ENCODE measurements around the gene PRSS23. TPM values are rescaled to one million over a fixed set of nuclear protein-coding genes. Genes with fewer than 3 reads are reported as not detected.

The PRSS23 gene
- total RNA-seq, 2 donors from 2014 or later: 0.95 to 3.4 TPM

DNA sequence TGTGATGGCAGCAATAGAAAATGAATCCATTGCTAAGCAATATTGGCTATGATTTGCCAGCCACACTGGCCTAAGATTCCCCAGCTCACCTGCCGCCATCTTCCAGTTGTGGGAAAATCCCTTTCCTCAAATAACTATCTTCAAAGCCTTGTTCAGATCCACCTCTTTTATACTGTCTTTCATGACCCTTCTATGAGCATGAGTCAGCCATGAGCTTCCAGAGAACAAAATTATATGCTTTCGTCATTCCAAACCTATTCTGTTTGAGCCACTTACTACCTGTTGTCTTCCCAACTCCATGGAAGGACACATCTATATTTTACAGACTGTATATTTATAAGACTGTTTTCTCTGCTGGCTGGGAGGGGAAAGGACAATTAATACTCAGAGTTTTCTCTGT lies 25.0 kb upstream of the PRSS23 start:
- H3K4me3 Mint-ChIP-seq: no peak overlapping the region

DNA sequence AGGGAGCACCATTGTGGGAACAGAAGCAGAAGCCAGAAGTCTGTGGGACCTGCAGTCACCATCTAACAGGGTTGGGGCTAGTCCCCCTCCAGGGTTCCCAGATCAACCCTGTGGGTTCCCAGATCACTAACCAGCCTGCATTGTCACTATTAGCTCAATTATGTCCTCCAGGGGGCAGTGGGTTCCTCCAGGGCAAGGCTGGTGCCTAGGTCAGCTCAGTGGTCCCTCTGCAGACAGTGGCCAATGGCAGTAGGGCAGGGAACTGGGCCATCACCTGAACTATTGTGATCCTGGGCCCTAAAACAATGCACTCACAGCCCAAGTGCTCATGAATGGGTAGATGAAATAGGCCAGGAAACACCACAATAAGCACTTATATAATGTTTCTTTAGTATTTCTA lies 18.8 kb upstream of the PRSS23 start:
- no peaks in the 10 kb centered on the region for H3K9me3 Mint-ChIP-seq
- H3K36me3 Mint-ChIP-seq: no peaks in the 10 kb centered on the region
- ATAC-seq (no peak), DNase-seq (ENCODE audit: low spot score) (no peak)
- peaks cover 11 to 13% of the 10 kb centered on the region in 2 donors for H3K27me3 Mint-ChIP-seq
- H3K4me1 Mint-ChIP-seq (ENCODE audit: low read depth in 2 of 2): no peaks in the 10 kb centered on the region
- H3K27ac Mint-ChIP-seq: no peak overlapping the region
- H3K4me3 Mint-ChIP-seq: no peak overlapping the region

More for the DNA sequence above, 25.0 kb upstream of the PRSS23 start:
- ATAC-seq: no peak
- no peaks in the 10 kb centered on the region for H3K4me1 Mint-ChIP-seq (ENCODE audit: low read depth in 2 of 2)
- no peaks in the 10 kb centered on the region for H3K36me3 Mint-ChIP-seq
- no peak for DNase-seq (ENCODE audit: low spot score)
- peaks cover 14 to 16% of the 10 kb centered on the region in 2 donors for H3K27me3 Mint-ChIP-seq
- no peaks in the 10 kb centered on the region for H3K9me3 Mint-ChIP-seq
- no peak overlapping the region for H3K27ac Mint-ChIP-seq

- no peak for ATAC-seq
- no peaks in the 10 kb centered on the region for H3K9me3 Mint-ChIP-seq
- H3K36me3 Mint-ChIP-seq: no peaks in the 10 kb centered on the region
- H3K4me3 Mint-ChIP-seq: no peak overlapping the region
- H3K27ac Mint-ChIP-seq: no peak overlapping the region
- H3K4me1 Mint-ChIP-seq (ENCODE audit: low read depth in 2 of 2): no peaks in the 10 kb centered on the region
- peaks cover 14 to 17% of the 10 kb centered on the region in 2 donors for H3K27me3 Mint-ChIP-seq
- DNase-seq (ENCODE audit: low spot score): no peak
Observed at GRCh38 chr11:86782742-86783141, 17.6 kb upstream of the PRSS23 start.

GRCh38 chr11:86783661-86784060 lies 16.7 kb upstream of the PRSS23 start:
- Mint-ChIP-seq H3K4me1 (ENCODE audit: low read depth in 2 of 2) (no peaks in the 10 kb centered on the region), H3K27ac (no peak overlapping the region), H3K4me3 (no peak overlapping the region), H3K9me3 (no peaks in the 10 kb centered on the region), H3K36me3 (no peaks in the 10 kb centered on the region), H3K27me3 (peaks cover 12 to 15% of the 10 kb centered on the region in 2 donors)
- ATAC-seq: no peak
- no peak for DNase-seq (ENCODE audit: low spot score)

- Mint-ChIP-seq H3K9me3 (no peaks in the 10 kb centered on the region), H3K4me1 (ENCODE audit: low read depth in 2 of 2) (no peaks in the 10 kb centered on the region), H3K4me3 (no peak overlapping the region), H3K27ac (no peak overlapping the region), H3K36me3 (no peaks in the 10 kb centered on the region), H3K27me3 (peaks cover 11 to 15% of the 10 kb centered on the region in 2 donors)
- no peak for DNase-seq (ENCODE audit: low spot score)
- ATAC-seq: no peak
Observed at GRCh38 chr11:86784241-86784681, 16.1 kb upstream of the PRSS23 start.

- no peak for ATAC-seq
- H3K36me3 Mint-ChIP-seq: no peaks in the 10 kb centered on the region
- peaks cover 8 to 25% of the 10 kb centered on the region in 2 donors for H3K27me3 Mint-ChIP-seq
- no peak overlapping the region for H3K4me3 Mint-ChIP-seq
- DNase-seq (ENCODE audit: low spot score): no peak
- no peaks in the 10 kb centered on the region for H3K9me3 Mint-ChIP-seq
- no peaks in the 10 kb centered on the region for H3K4me1 Mint-ChIP-seq (ENCODE audit: low read depth in 2 of 2)
- no peak overlapping the region for H3K27ac Mint-ChIP-seq
Observed at GRCh38 chr11:86785576-86785975, 14.8 kb upstream of the PRSS23 start.

DNA sequence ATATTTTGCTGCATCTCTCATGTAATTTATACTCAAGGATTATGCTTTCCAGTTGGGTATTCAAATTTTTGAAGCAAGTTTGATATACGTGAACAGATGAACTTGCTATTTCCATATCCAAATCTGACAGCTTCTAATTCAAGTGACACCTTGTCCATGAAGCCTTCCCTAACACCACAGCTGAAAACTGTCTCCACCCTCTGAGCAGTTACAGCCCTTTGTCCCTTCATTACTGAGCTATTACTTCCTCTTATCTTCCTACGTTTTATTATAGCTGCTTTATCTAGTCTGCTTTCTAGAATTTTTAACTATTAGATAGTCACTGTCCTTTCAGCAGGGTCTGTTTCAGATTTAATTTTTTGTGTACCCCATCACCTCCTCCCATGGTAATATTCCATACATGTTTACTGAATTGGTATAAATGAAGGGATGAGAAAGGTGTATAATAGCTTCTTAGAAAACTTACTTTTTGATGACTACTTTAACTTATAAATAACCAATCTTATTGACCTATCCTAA lies 13.3 kb upstream of the PRSS23 start:
- H3K27ac Mint-ChIP-seq: no peak overlapping the region
- no peaks in the 10 kb centered on the region for H3K9me3 Mint-ChIP-seq
- DNase-seq (ENCODE audit: low spot score) (no peak), ATAC-seq (no peak)
- no peaks in the 10 kb centered on the region for H3K36me3 Mint-ChIP-seq
- no peak overlapping the region for H3K4me3 Mint-ChIP-seq
- no peaks in the 10 kb centered on the region for H3K4me1 Mint-ChIP-seq (ENCODE audit: low read depth in 2 of 2)
- H3K27me3 Mint-ChIP-seq: peaks cover 8 to 25% of the 10 kb centered on the region in 2 donors

DNA sequence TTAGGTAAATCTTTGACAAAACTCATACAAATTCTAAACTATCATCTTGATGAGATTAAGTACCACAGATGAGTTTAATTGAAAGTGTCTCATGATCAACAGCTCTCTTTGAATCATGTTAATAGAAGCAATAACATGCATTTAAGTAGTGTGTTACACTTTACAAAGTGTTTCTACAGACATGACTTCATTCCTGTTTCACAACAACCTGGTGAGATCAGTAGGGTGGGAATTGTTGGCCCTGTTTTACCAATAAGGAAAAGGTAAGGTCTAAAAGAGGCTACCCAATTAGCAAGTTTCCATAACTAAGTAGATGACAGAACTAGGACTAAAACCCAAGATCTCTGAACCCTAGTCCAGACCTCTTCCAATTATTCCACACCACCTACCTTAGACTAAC lies 12.7 kb upstream of the PRSS23 start:
- ATAC-seq (no peak), DNase-seq (ENCODE audit: low spot score) (no peak)
- Mint-ChIP-seq H3K27ac (no peak overlapping the region), H3K36me3 (no peaks in the 10 kb centered on the region), H3K4me3 (no peak overlapping the region), H3K9me3 (no peaks in the 10 kb centered on the region), H3K27me3 (peaks cover 12 to 25% of the 10 kb centered on the region in 2 donors), H3K4me1 (ENCODE audit: low read depth in 2 of 2) (no peaks in the 10 kb centered on the region)

DNA sequence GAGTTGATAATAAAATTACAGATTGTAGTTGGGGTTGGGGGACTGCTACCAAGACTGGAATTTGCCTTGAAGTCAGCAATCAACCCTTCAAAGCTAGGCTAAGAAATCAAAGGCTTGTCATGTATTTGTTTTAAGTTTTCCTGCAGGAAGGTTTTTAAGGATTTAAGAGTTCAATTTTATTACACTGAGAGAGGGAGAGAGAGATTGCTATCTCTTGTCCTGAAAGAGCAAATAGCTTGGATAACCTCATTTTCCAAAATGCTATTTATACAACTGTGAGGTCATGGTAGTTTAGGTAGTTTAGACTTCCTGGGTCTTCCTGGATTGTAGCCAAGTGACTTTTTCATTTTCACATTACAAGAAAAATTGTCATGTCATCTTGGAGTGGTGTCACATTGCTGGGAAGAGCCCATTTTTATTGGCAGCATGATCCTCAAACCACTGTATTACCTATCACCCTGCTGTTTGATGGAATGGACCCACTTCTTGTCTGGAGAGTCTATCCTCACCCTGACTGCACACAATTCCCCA lies 10.1 kb upstream of the PRSS23 start:
- Mint-ChIP-seq H3K36me3 (no peaks in the 10 kb centered on the region), H3K9me3 (no peaks in the 10 kb centered on the region), H3K4me3 (no peak overlapping the region), H3K27ac (no peak overlapping the region), H3K27me3 (peaks cover 13 to 25% of the 10 kb centered on the region in 2 donors), H3K4me1 (ENCODE audit: low read depth in 2 of 2) (no peaks in the 10 kb centered on the region)
- no peak for DNase-seq (ENCODE audit: low spot score)
- ATAC-seq: no peak

GRCh38 chr11:86790867-86791849 lies 9.2 kb upstream of the PRSS23 start:
- Mint-ChIP-seq H3K4me3 (no peak overlapping the region), H3K36me3 (no peaks in the 10 kb centered on the region), H3K9me3 (no peaks in the 10 kb centered on the region), H3K4me1 (ENCODE audit: low read depth in 2 of 2) (no peaks in the 10 kb centered on the region), H3K27me3 (peaks cover 13 to 25% of the 10 kb centered on the region in 2 donors), H3K27ac (no peak overlapping the region)
- DNase-seq (ENCODE audit: low spot score) (peak; percentile 44), ATAC-seq (no peak)

DNA sequence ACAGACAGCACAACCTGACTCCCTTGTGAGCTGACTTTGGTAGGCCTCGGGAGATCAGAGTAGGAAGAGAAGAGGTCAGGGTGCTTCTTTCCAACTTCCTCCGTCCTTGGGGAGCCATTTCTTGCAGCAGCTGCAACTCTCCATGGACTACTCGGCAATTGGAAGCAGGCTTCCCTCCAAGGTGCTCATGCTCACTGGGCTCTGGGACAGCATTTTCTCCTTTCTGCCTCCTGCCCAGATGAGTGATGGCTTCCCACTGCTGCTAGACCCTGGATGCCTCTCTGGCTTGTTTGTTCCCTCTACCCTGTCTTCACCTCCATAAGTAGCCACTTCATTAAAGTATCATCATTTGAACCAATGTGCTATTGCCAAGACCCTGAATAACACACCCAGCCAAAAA lies 8.2 kb upstream of the PRSS23 start:
- H3K9me3 Mint-ChIP-seq: no peaks in the 10 kb centered on the region
- DNase-seq (ENCODE audit: low spot score) (no peak), ATAC-seq (no peak)
- no peak overlapping the region for H3K27ac Mint-ChIP-seq
- H3K27me3 Mint-ChIP-seq: peaks cover 11 to 17% of the 10 kb centered on the region in 2 donors
- no peak overlapping the region for H3K4me3 Mint-ChIP-seq
- no peaks in the 10 kb centered on the region for H3K4me1 Mint-ChIP-seq (ENCODE audit: low read depth in 2 of 2)
- no peaks in the 10 kb centered on the region for H3K36me3 Mint-ChIP-seq

GRCh38 chr11:86793307-86793706 lies 7.0 kb upstream of the PRSS23 start:
- peaks cover 6 to 10% of the 10 kb centered on the region in 2 donors for H3K27me3 Mint-ChIP-seq
- no peaks in the 10 kb centered on the region for H3K9me3 Mint-ChIP-seq
- no peaks in the 10 kb centered on the region for H3K36me3 Mint-ChIP-seq
- DNase-seq (ENCODE audit: low spot score): no peak
- H3K4me3 Mint-ChIP-seq: no peak overlapping the region
- no peak for ATAC-seq
- peaks cover 0 to 2% of the 10 kb centered on the region in 2 donors for H3K4me1 Mint-ChIP-seq (ENCODE audit: low read depth in 2 of 2)
- H3K27ac Mint-ChIP-seq: no peak overlapping the region

DNA sequence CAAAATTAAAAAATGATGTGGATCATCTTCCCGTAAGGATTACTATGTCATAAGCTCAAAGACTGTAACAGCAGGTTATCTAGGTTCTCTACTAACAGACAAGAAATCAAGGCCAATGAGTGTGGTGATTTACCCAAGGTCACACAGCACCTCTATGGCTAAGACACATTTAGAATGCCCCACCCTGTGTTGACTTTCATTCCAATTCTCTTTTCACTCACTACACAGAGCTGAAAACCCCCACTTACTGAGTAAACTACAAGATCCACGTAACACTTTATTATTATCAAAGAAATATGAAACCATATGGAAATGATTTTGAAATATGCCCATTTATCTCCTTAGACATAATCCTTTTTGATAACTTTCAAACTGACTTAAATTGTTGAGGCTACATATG lies 4.8 kb upstream of the PRSS23 start:
- peaks cover 0 to 5% of the 10 kb centered on the region in 2 donors for H3K4me1 Mint-ChIP-seq (ENCODE audit: low read depth in 2 of 2)
- peaks cover 0 to 4% of the 10 kb centered on the region in 2 donors for H3K27me3 Mint-ChIP-seq
- H3K9me3 Mint-ChIP-seq: no peaks in the 10 kb centered on the region
- ATAC-seq (no peak), DNase-seq (ENCODE audit: low spot score) (no peak)
- no peaks in the 10 kb centered on the region for H3K36me3 Mint-ChIP-seq
- no peak overlapping the region for H3K27ac Mint-ChIP-seq
- H3K4me3 Mint-ChIP-seq: no peak overlapping the region

DNA sequence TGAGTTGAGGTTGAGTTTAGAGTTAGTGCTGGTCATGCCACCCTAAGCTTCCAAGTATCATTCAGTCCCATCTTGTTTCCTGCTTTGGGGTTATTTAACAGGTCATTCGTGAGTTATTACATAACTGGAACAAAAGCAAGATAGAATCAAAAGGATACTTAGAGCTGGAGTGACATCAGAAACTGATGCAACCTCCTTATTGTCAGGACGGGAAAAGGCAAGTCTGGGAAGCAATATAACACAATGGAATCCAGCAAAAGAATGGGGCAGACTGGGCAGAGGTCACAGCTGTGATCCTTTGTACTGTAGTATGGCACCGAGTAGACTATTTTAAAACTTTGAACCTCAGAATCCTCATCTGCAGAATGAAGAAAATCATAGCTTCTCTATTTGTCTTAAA lies 4.4 kb upstream of the PRSS23 start:
- Mint-ChIP-seq H3K4me1 (ENCODE audit: low read depth in 2 of 2) (peaks cover 3 to 7% of the 10 kb centered on the region in 2 donors), H3K36me3 (no peaks in the 10 kb centered on the region), H3K4me3 (no peak overlapping the region), H3K27me3 (peaks cover 0 to 4% of the 10 kb centered on the region in 2 donors), H3K27ac (no peak overlapping the region), H3K9me3 (no peaks in the 10 kb centered on the region)
- DNase-seq (ENCODE audit: low spot score) (no peak), ATAC-seq (no peak)
